ENCODE measurements around the gene OR10G7.
"Not testable (repeated sequence)": the region's sequence is repeated elsewhere in the genome, so short reads cannot be mapped to it uniquely, and the experiment has no call there.

The OR10G7 gene

DNA sequence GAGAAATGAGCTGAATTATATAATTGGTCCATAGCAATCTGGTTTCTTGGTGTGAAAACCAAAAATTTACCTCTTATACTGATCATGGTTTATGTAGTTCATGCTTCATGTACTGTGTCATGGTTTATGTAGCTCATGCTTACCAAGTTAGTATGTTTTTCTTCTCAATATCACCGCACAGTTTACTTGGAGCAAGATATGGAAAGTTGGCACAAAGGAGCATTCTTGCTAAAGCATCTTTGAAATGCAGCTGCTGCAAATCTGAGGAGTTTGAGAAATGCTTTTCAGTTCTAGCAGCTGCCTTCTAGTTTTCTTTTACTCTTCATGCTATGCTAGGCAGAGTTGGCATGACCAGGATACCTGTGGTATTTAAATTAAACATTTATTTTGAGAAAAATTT, 4.5 kb downstream of the OR10G7 start:
- DNase-seq: no peak

DNA sequence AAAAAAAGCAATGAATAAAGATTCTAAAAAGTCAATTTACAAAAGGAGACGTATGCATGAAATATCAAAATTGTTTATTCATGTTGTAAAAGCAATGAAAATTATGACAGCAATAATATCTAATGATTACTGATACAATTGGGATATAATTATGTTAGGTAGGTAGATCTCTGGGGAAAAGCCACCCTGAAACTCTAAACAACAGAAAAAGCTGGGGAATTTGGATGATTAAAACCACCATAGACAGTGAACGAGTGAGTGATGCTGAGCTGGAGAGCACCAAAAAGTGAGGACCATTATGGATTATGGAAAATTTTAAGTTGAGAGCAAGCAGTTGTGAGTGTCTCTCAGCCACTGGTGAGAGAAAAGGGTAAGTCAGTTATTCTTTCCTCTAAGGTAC, 14.6 kb downstream of the OR10G7 start, which contains the start of gene OR10G8:
Gene OR10G8, plus strand, starts transcription at position 301 of the 400 bp plus-strand sequence. CDS start 2,825 bp downstream, outside the sequence.
- no peak for DNase-seq

DNA sequence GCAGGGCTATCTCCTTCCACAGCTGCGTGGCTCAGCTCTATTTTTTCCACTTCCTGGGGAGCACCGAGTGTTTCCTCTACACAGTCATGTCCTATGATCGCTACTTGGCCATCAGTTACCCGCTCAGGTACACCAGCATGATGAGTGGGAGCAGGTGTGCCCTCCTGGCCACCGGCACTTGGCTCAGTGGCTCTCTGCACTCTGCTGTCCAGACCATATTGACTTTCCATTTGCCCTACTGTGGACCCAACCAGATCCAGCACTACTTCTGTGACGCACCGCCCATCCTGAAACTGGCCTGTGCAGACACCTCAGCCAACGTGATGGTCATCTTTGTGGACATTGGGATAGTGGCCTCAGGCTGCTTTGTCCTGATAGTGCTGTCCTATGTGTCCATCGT, 25.3 kb downstream of the OR10G7 start:
- not testable (repeated sequence) for DNase-seq

DNA sequence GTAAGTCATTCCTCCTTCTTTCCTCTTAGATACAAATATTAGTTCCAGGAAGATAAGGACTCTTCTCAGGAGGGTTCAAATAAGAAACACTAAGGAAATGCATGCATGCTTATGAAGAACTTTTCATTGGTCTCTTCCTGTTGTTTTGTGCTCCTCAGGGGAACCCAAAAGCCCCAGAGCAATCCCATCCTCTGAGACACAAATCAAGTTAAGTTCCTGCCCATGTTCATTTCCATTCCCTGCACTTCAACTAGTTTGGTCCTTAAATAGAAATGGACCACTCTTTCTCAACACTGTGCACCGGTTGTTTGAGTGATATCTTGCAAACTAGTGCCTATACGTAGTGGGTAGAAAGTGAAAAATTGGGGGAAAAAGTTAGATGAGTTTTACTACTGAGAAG, 28.4 kb downstream of the OR10G7 start, which contains the start of gene OR10G4:
Gene OR10G4, plus strand, starts transcription at position 301 of the 400 bp plus-strand sequence. CDS start 2,578 bp downstream, outside the sequence.
- no peak for DNase-seq

DNA sequence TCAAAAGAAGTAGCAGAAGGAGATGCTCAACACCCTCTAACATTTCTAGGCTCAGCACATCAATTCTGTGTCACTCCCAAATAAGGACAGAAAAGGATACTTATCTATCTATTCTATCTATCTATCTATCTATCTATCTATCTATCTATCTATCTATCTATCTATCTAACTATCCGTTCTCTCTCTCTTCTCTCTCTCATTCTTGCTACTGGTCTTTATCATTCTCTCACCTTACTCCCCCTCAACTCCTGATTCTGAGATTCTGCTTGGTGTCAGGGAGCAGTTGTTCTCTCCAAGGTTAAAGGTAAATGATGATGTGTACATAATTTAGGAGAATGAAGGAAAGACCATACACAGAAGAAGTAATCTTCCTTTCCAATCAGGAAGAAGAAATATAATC, 46.0 kb downstream of the OR10G7 start, which contains the start of gene OR10G6:
Gene OR10G6, minus strand, starts transcription at position 43 of the 400 bp plus-strand sequence. Its CDS starts 0 bp downstream, at position 43.
- DNase-seq: no peak

All from activated T-cell treated with anti-CD3 and anti-CD28 coated beads, Interleukin-2, amount 50 U/mL, for 1 hour (primary cell).